OCI-LY1 (cell line): ENCODE results near the gene RCC1.

Experiments used
- H2AFZ ChIP-seq: fragments of 200-600 bp; sonication (generic), shearing (Covaris generic); 2 replicates; pipeline ENCODE4 v1.6.0; 2014; ENCODE audit warnings: antibody characterized with exemption, mild to moderate bottlenecking, low read length
- H3F3A ChIP-seq: fragments of 200-600 bp; sonication (generic), shearing (Covaris generic); 2 replicates; pipeline ENCODE4 v1.6.0; 2014; ENCODE audit warnings: mild to moderate bottlenecking, antibody characterized with exemption, low read length, moderate library complexity; ENCODE audit not compliant: insufficient read depth
- H3K27ac ChIP-seq: fragments of 200-600 bp; sonication (generic); 2 replicates; pipeline ENCODE4 v1.5.1; 2014; ENCODE audit warnings: low read length, mixed run types, mild to moderate bottlenecking, low read depth; ENCODE audit not compliant: poor library complexity, severe bottlenecking
- H3K27me3 ChIP-seq: fragments of 200-600 bp; sonication (generic); 2 replicates; pipeline ENCODE4 v1.6.0; 2014; ENCODE audit warnings: antibody characterized with exemption, mild to moderate bottlenecking, low read length, moderate library complexity; ENCODE audit not compliant: insufficient read depth
- H3K36me3 ChIP-seq: fragments of 200-600 bp; sonication (generic); 2 replicates; pipeline ENCODE4 v1.6.1; 2014; ENCODE audit warnings: mild to moderate bottlenecking, antibody characterized with exemption, low read length, moderate library complexity, mixed read lengths; ENCODE audit not compliant: insufficient read depth
- H3K4me1 ChIP-seq: fragments of 200-600 bp; sonication (generic); 2 replicates; pipeline ENCODE4 v1.5.1; 2014; ENCODE audit warnings: mild to moderate bottlenecking, low read length, moderate library complexity; ENCODE audit not compliant: insufficient read depth, severe bottlenecking
- H3K4me2 ChIP-seq: fragments of 200-600 bp; sonication (generic), shearing (Covaris generic); 2 replicates; pipeline ENCODE4 v1.6.1; 2014; ENCODE audit warnings: low read length
- H3K4me3 ChIP-seq: fragments of 200-600 bp; sonication (generic); 2 replicates; pipeline ENCODE4 v1.5.1; 2014; ENCODE audit warnings: low read length, low read depth, mild to moderate bottlenecking, mixed read lengths; ENCODE audit not compliant: poor library complexity, severe bottlenecking
- H3K79me2 ChIP-seq: fragments of 200-600 bp; shearing (Covaris generic); 2 replicates; pipeline ENCODE4 v1.6.1; 2016; ENCODE audit warnings: mixed run types, low read length, mixed read lengths; ENCODE audit not compliant: insufficient read depth
- H3K9ac ChIP-seq: fragments of 200-600 bp; sonication (generic), shearing (Covaris generic); 2 replicates; pipeline ENCODE4 v1.6.1; 2014; ENCODE audit warnings: mild to moderate bottlenecking, low read length, mixed read lengths
- H3K9me2 ChIP-seq: fragments of 200-600 bp; sonication (generic), shearing (Covaris generic); 2 replicates; pipeline ENCODE4 v1.6.1; 2014; ENCODE audit warnings: low read depth, mild to moderate bottlenecking, low read length, mixed read lengths
- H3K9me3 ChIP-seq: fragments of 200-600 bp; shearing (Covaris generic); 2 replicates; pipeline ENCODE4 v1.6.1; 2014; ENCODE audit warnings: low read length, mixed read lengths
- H4K20me1 ChIP-seq: fragments of 200-600 bp; sonication (generic), shearing (Covaris generic); 2 replicates; pipeline ENCODE4 v1.6.0; 2016; ENCODE audit warnings: mild to moderate bottlenecking, low read length; ENCODE audit not compliant: insufficient read depth
- EZH2 ChIP-seq: fragments of 200-600 bp; sonication (generic), shearing (Covaris generic); IDR thresholded peaks from 2 replicates; pipeline ENCODE4 v1.8.0; 2017; ENCODE audit warnings: borderline replicate concordance, mixed run types, mild to moderate bottlenecking, antibody characterized with exemption, low read length, moderate library complexity, mixed read lengths
- TF ChIP-seq, protein P1 (sequence below): fragments of 200-600 bp; sonication (generic), shearing (Covaris generic); IDR thresholded peaks from 2 replicates; pipeline ENCODE4 v1.5.1; 2017; ENCODE audit warnings: mild to moderate bottlenecking, antibody characterized with exemption, low read length, moderate library complexity, mixed read lengths

RCC1 gene

DNA sequence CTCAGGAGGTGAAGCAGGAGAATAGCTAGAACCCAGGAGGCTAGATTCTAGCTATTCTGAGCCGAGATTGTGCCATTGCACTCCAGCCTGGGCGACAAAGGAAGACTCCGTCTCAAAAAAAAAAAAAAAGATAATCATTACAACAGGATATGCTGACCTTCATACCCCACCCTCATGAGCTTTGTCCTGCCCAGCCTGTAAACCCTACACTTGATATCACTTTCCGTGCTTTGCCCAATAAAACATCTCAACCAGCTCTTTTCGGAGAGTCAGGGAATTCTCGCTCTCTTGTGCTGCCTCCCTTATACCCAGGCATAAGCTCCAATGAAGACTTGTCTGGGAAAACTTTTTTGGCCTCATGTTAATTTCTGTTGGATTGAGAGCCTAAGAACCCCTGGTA lies 45.5 kb downstream of the RCC1 start:
- no peaks in the 10 kb centered on the region for H3K9me3 ChIP-seq
- H3K4me2 ChIP-seq: no peak overlapping the region
- peaks cover 6% of the 10 kb centered on the region for H3K36me3 ChIP-seq
- H3K27ac ChIP-seq: no peak overlapping the region
- no peaks in the 10 kb centered on the region for H3F3A ChIP-seq
- H4K20me1 ChIP-seq: no peaks in the 10 kb centered on the region
- no peaks in the 10 kb centered on the region for H3K9me2 ChIP-seq
- 0 out of 2 replicates have a peak, but pooled peaks cover 4% of the 10 kb centered on the region for H3K79me2 ChIP-seq
- no peak overlapping the region for H3K4me3 ChIP-seq
- no peak overlapping the region for H3K9ac ChIP-seq
- no peaks in the 10 kb centered on the region for H3K27me3 ChIP-seq
- H3K4me1 ChIP-seq: peaks cover 23% of the 10 kb centered on the region
- TF ChIP-seq, protein P1, sequence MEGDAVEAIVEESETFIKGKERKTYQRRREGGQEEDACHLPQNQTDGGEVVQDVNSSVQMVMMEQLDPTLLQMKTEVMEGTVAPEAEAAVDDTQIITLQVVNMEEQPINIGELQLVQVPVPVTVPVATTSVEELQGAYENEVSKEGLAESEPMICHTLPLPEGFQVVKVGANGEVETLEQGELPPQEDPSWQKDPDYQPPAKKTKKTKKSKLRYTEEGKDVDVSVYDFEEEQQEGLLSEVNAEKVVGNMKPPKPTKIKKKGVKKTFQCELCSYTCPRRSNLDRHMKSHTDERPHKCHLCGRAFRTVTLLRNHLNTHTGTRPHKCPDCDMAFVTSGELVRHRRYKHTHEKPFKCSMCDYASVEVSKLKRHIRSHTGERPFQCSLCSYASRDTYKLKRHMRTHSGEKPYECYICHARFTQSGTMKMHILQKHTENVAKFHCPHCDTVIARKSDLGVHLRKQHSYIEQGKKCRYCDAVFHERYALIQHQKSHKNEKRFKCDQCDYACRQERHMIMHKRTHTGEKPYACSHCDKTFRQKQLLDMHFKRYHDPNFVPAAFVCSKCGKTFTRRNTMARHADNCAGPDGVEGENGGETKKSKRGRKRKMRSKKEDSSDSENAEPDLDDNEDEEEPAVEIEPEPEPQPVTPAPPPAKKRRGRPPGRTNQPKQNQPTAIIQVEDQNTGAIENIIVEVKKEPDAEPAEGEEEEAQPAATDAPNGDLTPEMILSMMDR: no peak
- H2AFZ ChIP-seq: no peak overlapping the region

DNA sequence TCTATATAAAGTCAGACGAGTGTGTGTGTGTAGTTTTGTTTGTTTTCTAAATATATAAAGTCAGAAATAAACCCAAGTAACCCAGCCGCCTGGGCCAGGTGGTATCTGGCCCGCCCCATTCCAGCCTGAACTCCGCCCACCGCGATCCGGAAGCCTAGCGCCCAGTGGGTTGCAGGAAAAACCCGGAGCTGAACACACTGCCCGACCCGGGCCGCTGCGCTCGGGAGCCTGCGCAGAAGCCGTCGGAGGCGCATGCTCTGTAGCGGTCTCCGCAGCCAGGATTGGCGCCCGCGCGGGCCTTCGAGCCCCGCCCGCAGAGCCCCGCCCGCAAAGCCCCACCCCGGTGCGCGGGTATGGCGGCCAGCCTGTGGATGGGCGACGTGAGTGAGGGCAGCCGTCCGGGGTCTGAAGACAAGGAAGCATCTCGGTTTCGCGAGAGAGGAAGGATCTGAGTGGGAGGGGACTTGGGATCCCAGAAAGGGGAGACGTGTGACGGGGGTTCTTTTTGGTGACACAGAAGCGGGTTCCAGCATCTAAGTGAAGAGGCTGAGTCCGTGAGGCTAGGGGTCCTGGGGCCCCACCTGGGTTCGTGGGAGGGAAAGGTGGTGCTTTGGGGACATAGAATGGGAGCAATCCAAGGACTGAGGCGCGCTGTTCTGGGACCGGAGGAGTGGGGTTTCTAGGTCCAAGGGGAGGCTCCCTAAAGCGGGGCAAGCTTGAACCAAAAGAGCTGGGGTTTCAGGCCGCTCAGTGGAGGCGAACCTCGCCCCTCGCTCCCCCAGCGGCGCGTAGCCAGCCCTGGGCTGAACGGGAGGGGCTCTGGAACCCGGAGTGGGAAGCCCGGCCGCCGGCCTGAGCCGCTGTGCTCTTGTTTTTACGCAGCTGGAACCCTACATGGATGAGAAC lies 47.2 kb downstream of the RCC1 start, which contains the start of gene TRNAU1AP:
TRNAU1AP (plus strand) TSS at position 328 of the 906 bp plus-strand sequence; CDS start at position 354, 26 bp downstream.
- Histone ChIP-seq H3K27me3 (no peaks in the 10 kb centered on the region), H3K4me1 (peaks cover 23% of the 10 kb centered on the region), H3K4me3 (peak within 1 kb of the TSS; percentile 80), H3K36me3 (peaks cover 14% of the 10 kb centered on the region), H3K4me2 (peak within 1 kb of the TSS; percentile 98), H3K9me2 (no peaks in the 10 kb centered on the region), H3K27ac (peak within 1 kb of the TSS; percentile 74), H2AFZ (peak within 1 kb of the TSS; percentile 1; the same call in 1 of the 2 replicates), H3K79me2 (0 out of 2 replicates have a peak, but pooled peaks cover 4% of the 10 kb centered on the region), H3K9ac (peak within 1 kb of the TSS; percentile 94), H3F3A (no peaks in the 10 kb centered on the region), H4K20me1 (no peaks in the 10 kb centered on the region), H3K9me3 (no peaks in the 10 kb centered on the region)
- no peak for TF ChIP-seq EZH2

DNA sequence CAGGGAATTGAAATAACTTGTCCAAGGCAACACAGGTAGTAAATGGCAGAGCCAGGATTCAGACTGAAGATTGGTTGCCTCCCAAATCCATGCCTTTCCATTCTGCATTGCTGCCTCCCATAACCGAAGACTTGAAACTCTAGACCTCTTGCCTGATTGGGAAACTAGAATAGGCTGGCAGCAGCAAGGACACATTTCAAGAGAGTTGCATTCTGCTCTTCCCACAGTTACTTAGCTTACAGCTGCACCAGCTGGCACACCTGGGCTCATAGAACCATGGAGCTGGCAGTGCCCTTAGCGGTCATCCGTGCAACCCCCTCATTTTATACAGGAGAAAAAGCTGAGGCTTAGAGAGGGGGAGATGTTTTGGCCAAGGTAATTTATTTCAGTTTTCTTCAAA lies 55.0 kb downstream of the RCC1 start:
- Histone ChIP-seq H3K79me2 (no peaks in the 10 kb centered on the region), H3K4me1 (no peaks in the 10 kb centered on the region), H4K20me1 (no peaks in the 10 kb centered on the region), H3K9me3 (no peaks in the 10 kb centered on the region), H3K36me3 (peaks cover 78% of the 10 kb centered on the region), H3K27me3 (no peaks in the 10 kb centered on the region), H3K27ac (no peak overlapping the region), H2AFZ (no peak overlapping the region), H3K4me2 (no peak overlapping the region), H3K9me2 (no peaks in the 10 kb centered on the region), H3K4me3 (no peak overlapping the region), H3K9ac (no peak overlapping the region), H3F3A (no peaks in the 10 kb centered on the region)
- TF ChIP-seq, protein P1: no peak
- TF ChIP-seq EZH2: no peak
